Thyroid gland (tissue), 4 donors: Measurements from ENCODE around the gene C11orf91. TPM values are rescaled to one million over a fixed set of nuclear protein-coding genes. Genes with fewer than 3 reads are reported as not detected.

Source experiments
- DNase-seq, 2 donors: peaks; one replicate each; pipeline ENCODE4 v3.0.0-alpha.2; 2019
- H3K27ac ChIP-seq, 3 donors: fragments of 200-600 bp; sonication (generic); 1 replicate in 2 of 3; 2 replicates in 1 of 3; pipeline ENCODE4 v1.5.1; 2016 to 2019; ENCODE audit warnings: mild to moderate bottlenecking in 1 of 3, moderate library complexity in 1 of 3
- H3K27me3 ChIP-seq: fragments of 200-600 bp; sonication (generic); one replicate; pipeline ENCODE4 v1.5.1; 2019
- H3K36me3 ChIP-seq, 2 donors: fragments of 200-600 bp; sonication (generic); one replicate each; pipeline ENCODE4 v1.5.1; 2016 to 2019
- H3K4me1 ChIP-seq, 2 donors: fragments of 200-600 bp; sonication (generic); one replicate each; pipeline ENCODE4 v1.5.1; 2017 to 2019
- H3K4me3 ChIP-seq, 3 donors: fragments of 200-600 bp; sonication (generic); replicated peaks in 1 of 3; 1 replicate in 2 of 3; 2 replicates in 1 of 3; pipeline ENCODE4 v1.5.1; 2016; ENCODE audit warnings: mild to moderate bottlenecking in 1 of 3
- H3K9me3 ChIP-seq: fragments of 200-600 bp; sonication (generic); one replicate; pipeline ENCODE4 v1.5.1; 2017
- CTCF ChIP-seq, 6 experiments: fragments of 200-600 bp in 3 of 6; fragments of 450-650 bp in 3 of 6; sonication (generic) in 3 of 6; IDR thresholded peaks; one replicate each; pipeline ENCODE4 v1.5.1; 2016 to 2019; ENCODE audit warnings: antibody characterized with exemption in 6 of 6, mild to moderate bottlenecking in 2 of 6, inconsistent platforms in 1 of 6, moderate library complexity in 1 of 6
- POLR2A ChIP-seq, 2 donors: fragments of 450-650 bp; IDR thresholded peaks; one replicate each; pipeline ENCODE4 v1.6.1; 2017; ENCODE audit warnings: antibody characterized with exemption in 2 of 2, mild to moderate bottlenecking in 2 of 2, moderate library complexity in 1 of 2
- WGBS, 2 donors: methylation state at CpG; one replicate each; pipeline ENCODE4 v1.1.5; 2017; 5-methylcytosine and 5-hydroxymethylcytosine counted together
- intact Hi-C: fragments of 100-400 bp; cut with DNase I; formaldehyde crosslinking; loops from one replicate; pipeline ENCODE4 v1.15.1; 2023
- total RNA-seq, 4 donors: library from RNA; depleted of rRNA; stranded (reverse); fragments of >200 nt; gene quantifications; one replicate each; pipeline ENCODE4 v1.2.3, GENCODE V29; 2016

C11orf91 gene
- total RNA-seq, 4 donors from 2014 or later = not detected

- Histone ChIP-seq H3K36me3 (no peaks in the 10 kb centered on the region), H3K4me3 (no peak overlapping the region), H3K27me3 (no peaks in the 10 kb centered on the region), H3K4me1 (peaks cover 38 to 60% of the 10 kb centered on the region in 2 donors), H3K9me3 (no peaks in the 10 kb centered on the region), H3K27ac (peak overlapping the region; percentile 86 to 92 (median 89))
- DNase-seq = no peak
- intact Hi-C loops = no loop called here
- TF ChIP-seq CTCF (IDR thresholded peaks at IDR 0.05) (no peak), POLR2A (IDR thresholded peaks at IDR 0.05) (no peak)
- 81 to 88% methylated on average over 6 of the region's 6 CpGs for WGBS, 2 donors
These were observed 9.4 kb downstream of the C11orf91 start for GRCh38 chr11:33691066-33691864.

- H3K36me3 ChIP-seq = no peaks in the 10 kb centered on the region
- H3K27ac ChIP-seq = peak overlapping the region; percentile 86 to 92 (median 89)
- H3K4me3 ChIP-seq = no peak overlapping the region
- peaks cover 32 to 52% of the 10 kb centered on the region in 2 donors for H3K4me1 ChIP-seq
- intact Hi-C loops = no loop called here
- H3K9me3 ChIP-seq = no peaks in the 10 kb centered on the region
- WGBS, 2 donors = 56 to 76% methylated on average over 8 of the region's 8 CpGs
- no peaks in the 10 kb centered on the region for H3K27me3 ChIP-seq
- DNase-seq = peak in 1 of 2 donors; percentile 41
- no peak for TF ChIP-seq CTCF (IDR thresholded peaks at IDR 0.05)
- TF ChIP-seq POLR2A (IDR thresholded peaks at IDR 0.05) = no peak
These were observed 10.1 kb downstream of the C11orf91 start for GRCh38 chr11:33690290-33691065.

GRCh38 chr11:33689501-33689900 is 11.1 kb downstream of the C11orf91 start:
- peak overlapping the region; percentile 55 to 89 (median 86) for H3K27ac ChIP-seq
- DNase-seq = no peak
- intact Hi-C loops = loop anchor here (5.0 kb wide), 1 partner anchor 327 kb away; no protein-coding TSS in a partner anchor
- peaks cover 22 to 42% of the 10 kb centered on the region in 2 donors for H3K4me1 ChIP-seq
- no peak for TF ChIP-seq POLR2A (IDR thresholded peaks at IDR 0.05)
- TF ChIP-seq CTCF (IDR thresholded peaks at IDR 0.05) = no peak
- 89% methylated on average over 8 of the region's 8 CpGs for WGBS, 2 donors
- no peaks in the 10 kb centered on the region for H3K9me3 ChIP-seq
- H3K4me3 ChIP-seq = no peak overlapping the region
- no peaks in the 10 kb centered on the region for H3K36me3 ChIP-seq
- H3K27me3 ChIP-seq = no peaks in the 10 kb centered on the region

- H3K36me3 ChIP-seq = no peaks in the 10 kb centered on the region
- intact Hi-C loops = loop anchor here (5.0 kb wide), 1 partner anchor 327 kb away; no protein-coding TSS in a partner anchor
- H3K27me3 ChIP-seq = no peaks in the 10 kb centered on the region
- H3K4me1 ChIP-seq = peaks cover 20 to 39% of the 10 kb centered on the region in 2 donors
- H3K27ac ChIP-seq = peak overlapping the region in 2 of 3 donors; percentile 86 to 89
- no peak overlapping the region for H3K4me3 ChIP-seq
- TF ChIP-seq POLR2A (IDR thresholded peaks at IDR 0.05) = no peak
- no peak for TF ChIP-seq CTCF (IDR thresholded peaks at IDR 0.05)
- DNase-seq = no peak
- 84 to 91% methylated on average over 4 of the region's 4 CpGs for WGBS, 2 donors
- H3K9me3 ChIP-seq = no peaks in the 10 kb centered on the region
These were observed 11.5 kb downstream of the C11orf91 start for GRCh38 chr11:33689085-33689484.
